Activated CD4-positive, alpha-beta T cell treated with anti-CD3 and anti-CD28 coated beads, Interleukin-2, Interleukin-4, amounts not matched to agents 100 ng/mL and 50 ng/mL, durations not matched to agents 16 hours and 8 hours (primary cell): Measurements from ENCODE around the gene TP73.
A peak's percentile ranks its signal among the peaks of the same experiment; 100 is the strongest.

Source experiments
- DNase-seq: peaks from one replicate; pipeline ENCODE4 v3.0.0-alpha.2; 2020; ENCODE audit warnings: low spot score

The TP73 gene

GRCh38 chr1:3768811-3769390 lies 116.6 kb downstream of the TP73 start:
- DNase-seq, result no peak

GRCh38 chr1:3770047-3770765 lies 117.9 kb downstream of the TP73 start:
- no peak for DNase-seq

GRCh38 chr1:3771108-3772026 lies 119.1 kb downstream of the TP73 start:
- no peak for DNase-seq

DNA sequence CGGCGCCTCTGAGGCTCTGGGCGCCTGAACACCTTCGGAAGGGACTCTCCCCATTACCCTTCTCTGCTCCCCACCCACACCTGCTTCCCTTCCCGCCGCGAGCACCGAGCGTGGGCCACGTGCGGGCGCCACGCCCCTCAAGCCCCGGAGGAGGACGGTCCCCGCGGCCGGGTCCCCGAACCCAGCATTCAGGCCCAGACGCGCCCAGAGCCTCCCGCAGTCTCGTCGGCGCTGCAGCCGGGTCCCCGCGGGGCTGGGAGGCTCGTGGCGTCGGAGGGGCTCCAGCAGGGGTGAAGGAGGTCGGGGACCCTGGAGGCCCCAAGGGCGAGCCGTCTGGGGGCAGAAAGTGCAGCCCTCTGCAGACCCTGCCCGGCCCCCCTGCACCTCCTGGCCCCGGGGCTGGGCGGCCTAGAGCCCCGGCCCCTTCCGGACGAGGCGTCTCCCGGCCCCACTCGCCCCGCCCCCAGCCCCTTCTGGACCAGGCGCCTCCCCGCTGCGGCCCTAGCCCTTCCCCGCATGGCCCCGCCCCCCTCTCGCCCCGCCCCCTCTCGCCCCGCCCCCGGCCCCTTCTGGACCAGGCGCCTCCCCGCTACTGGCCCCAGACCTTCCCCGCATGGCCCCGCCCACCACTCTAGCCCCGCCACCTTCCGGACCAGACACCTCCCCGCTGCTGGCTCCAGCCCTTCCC lies 119.9 kb downstream of the TP73 start:
- DNase-seq, result peak; percentile 88

GRCh38 chr1:3772715-3773571 lies 120.6 kb downstream of the TP73 start, which contains the start of gene SMIM1:
SMIM1 (plus strand) TSS chr1:3772749; CDS start chr1:3775374, 2,625 bp downstream.
- DNase-seq, result no peak

GRCh38 chr1:3773572-3774275 lies 121.4 kb downstream of the TP73 start:
- DNase-seq, result no peak

DNA sequence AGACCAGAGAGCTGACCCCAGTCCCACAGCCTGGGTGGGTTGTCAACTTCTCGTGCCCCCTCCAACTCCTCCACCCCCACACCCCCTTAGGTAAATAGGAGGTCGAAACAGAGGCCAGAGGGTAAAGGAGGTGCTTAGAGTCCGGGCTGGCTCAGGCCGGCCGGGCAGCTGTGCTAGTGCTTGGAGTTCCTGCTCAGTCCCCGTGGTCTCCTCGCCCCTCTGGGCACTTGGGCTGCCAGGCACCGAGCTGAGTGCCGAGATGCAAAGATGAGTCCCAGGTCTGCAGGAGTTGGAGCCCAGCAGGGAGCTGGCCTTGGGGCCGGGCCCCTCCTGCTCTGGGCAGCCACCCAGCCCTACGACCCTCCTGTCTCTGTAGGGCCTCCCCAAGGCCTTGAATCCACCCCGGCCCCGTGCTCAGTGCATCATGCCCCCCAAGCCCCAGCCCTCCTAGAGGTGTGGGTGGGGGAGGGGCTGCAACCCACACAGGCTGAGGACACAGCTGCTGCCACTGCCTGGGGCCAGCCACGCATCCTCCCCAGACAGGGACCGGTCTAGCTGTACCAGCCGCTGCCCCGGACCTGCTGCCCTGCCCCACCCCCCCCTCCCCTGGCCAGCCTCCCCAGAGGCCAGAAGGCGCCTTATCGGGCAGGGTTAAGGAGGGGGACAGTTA lies 122.1 kb downstream of the TP73 start:
- no peak for DNase-seq

DNA sequence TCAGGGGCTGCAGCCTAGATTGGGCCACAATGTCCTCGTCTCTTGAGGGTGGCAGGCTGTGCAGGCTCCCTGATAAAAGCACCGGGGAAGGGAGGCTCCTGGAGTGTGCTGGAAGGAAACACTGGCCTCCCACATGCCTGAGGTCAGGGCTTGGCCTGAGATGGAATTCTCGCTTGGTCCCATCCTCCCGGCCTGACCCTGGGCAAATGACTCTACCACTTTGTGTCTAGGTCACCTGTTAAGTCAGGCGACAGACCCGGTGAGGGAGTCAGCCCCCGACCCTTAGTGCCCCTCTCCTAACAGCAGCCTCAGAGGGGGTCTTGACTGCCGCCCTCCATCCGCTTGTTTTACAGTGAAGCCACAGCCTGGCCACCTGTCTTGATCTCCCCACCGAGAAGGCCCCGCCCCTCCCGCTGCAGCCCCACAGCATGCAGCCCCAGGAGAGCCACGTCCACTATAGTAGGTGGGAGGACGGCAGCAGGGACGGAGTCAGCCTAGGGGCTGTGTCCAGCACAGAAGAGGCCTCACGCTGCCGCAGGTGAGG lies 122.7 kb downstream of the TP73 start:
- no peak for DNase-seq

GRCh38 chr1:3775490-3776230 lies 123.3 kb downstream of the TP73 start:
- DNase-seq, result peak; percentile 51

GRCh38 chr1:3776231-3776961 lies 124.1 kb downstream of the TP73 start:
- DNase-seq, result no peak

DNA sequence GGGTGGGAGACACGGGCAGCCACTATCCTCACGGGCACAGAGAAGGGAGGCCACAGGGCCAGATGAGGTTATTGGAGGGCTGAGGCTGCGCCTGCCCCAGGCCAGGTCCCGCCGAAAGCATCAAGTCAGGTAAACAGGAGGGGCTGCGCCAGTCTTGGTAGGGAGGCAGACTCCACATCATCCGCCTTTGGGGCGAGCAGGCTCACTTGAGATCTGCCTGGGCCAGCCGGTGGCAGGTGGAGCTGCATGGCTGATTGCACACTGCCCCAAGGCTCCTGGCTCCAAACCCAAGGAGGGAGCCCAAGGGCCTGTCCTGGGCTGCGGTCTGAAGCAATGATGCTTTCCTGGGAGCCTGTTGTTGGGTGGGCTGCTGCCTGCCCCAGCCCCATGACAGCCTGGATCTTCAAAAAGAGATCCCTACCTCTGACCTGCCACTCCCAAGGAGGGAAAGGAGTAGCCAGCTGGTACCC lies 124.8 kb downstream of the TP73 start:
- DNase-seq, result no peak

GRCh38 chr1:3777647-3778589 lies 125.6 kb downstream of the TP73 start:
- DNase-seq, result no peak

DNA sequence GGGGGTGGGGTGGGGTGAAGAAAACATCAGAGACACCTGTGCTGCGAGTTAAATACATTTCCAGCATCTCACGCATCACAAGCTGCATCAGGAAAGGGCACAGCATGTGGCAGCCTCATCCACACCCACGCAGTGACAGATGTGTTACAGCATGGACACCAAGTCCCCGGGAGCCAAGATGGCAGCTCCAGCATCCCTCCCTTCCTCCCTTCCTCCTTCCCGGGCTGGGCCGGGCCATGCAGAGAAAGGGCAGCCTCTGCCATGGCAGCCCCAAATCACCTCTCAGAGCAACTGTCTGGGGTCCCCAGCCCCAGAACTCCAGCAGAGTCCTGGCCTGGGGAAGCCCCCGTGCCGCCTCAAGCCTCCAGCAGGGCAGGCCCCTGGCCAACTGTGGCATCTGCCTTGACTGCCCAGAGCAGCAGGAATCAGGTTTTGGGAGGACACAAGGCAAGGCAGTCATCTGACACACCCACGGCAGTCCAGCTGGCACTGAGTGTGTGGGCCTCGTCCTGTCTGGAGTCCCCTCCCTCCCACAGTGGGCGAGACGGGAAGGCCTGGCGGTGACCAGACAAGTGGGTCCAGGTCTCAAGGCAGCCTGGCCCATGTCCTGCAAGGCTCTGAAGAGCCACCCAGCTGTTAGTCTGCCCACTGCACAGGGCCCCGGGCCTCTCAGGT lies 126.4 kb downstream of the TP73 start:
- DNase-seq, result no peak

DNA sequence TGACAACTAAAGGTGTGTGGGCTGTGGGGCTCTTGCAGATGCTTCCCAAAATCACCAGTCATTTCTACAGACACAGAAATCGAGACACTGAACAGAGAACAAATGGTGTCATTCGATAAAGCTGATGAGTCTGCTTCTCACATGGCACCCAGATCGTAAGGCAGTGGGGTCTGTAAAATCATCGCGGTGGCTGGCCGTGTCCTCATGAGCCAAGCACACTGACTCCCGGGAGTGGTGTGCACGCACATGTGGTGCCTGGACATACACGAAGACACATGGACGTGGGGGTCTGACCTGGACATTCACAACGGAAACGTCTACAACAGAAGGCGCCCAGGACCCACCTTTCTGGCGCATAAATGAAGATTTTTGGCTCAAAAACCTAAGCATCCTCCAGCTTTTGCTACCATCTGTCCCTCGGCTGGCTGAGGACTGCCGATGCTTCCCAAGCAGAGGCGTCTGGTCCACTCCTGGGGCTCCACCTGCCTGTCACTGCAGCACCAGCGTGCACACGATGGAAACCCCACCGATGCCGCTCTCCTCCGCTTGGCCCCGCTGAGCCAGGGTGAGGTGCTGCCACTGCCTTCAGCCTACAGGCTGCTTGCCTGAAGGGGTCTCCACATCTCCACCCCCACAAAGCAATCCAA lies 127.1 kb downstream of the TP73 start:
- no peak for DNase-seq

GRCh38 chr1:3779912-3780416 lies 127.6 kb downstream of the TP73 start:
- no peak for DNase-seq

DNA sequence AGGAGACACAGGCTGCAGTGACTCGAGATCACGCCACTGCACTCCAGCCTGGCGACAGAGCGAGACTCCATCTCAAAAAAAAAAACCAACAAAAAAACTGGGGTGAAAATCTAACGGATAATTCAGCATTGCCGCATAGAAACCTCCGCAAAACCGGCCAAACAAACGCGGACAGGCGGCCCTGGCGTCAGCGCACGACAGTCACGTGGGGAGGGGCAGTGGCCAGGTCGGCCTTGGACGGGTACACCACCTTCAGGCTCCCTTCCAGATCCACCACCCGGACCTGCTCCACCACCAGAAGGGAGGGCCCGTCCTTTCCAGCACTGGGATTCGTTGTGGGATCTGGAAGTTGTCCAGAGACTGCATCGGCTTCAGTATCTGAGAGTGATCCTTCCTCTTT lies 128.6 kb downstream of the TP73 start:
- DNase-seq, result no peak
